Measurements from ENCODE around the gene SSH3.

The SSH3 gene

DNA sequence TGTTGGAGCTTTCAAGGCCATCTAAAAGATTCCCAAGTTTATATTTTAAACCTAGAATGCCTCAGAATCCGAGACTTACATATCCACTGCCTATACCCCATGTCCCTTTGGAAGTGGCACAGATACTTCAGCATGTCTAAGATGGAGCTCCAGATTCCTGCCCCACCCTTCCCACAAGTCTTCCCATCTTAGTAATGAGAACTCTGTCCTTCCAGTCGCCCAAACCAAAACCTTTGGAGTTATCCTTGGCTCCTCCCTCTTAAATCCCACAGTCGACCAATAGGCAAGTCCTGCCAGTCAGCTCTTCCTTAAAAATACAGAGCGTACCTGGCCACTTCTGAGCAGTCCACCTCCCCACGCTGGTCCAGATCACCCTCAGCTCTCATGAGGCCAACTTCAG is 45.7 kb downstream of the SSH3 start:
- no peak for DNase-seq

DNA sequence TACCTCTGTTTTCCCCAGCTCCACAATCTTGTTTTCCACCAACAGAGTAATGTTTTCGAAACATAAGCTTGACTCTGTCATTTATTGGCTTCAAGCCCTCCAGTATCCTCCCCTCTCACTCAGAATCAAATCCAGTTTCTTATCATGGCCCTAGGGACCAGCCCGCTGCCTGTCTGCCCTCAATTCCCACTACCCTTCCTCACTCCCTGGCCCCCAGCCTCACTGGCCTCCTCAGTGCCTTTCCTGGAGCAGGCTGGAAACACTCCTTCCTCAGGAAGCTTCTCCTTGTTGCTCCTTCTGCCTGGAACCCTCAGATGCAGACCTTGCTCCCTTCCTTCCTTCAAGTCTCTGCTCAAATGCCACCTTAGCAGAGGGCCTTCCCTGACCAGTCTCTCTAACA is 46.1 kb downstream of the SSH3 start:
- DNase-seq, result no peak

DNA sequence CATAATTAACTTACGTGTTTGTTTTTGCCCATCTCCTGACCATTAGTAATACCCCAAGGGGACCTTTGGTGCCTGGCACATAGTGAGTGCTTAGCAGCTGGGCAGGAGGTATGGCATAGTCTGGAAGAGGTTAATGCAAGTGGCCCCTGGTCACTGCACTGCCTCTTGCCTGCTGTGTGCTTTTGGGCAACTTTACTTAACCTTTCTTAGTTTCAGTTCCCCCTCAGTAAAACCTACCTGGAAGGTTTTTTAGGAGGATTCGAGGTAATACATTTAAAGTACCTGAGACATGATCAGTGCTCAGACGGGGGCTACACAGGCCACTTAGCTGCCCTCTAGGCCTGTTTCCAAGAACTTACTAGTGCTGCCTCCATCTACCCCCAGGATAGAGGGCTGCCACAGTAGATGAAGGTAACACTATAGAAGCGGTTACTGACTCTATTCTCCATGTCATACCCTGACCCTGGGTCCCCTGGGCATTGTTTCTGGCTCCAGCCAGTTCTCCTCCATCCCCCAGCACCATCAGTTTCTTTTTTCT is 46.7 kb downstream of the SSH3 start:
- DNase-seq, result no peak

DNA sequence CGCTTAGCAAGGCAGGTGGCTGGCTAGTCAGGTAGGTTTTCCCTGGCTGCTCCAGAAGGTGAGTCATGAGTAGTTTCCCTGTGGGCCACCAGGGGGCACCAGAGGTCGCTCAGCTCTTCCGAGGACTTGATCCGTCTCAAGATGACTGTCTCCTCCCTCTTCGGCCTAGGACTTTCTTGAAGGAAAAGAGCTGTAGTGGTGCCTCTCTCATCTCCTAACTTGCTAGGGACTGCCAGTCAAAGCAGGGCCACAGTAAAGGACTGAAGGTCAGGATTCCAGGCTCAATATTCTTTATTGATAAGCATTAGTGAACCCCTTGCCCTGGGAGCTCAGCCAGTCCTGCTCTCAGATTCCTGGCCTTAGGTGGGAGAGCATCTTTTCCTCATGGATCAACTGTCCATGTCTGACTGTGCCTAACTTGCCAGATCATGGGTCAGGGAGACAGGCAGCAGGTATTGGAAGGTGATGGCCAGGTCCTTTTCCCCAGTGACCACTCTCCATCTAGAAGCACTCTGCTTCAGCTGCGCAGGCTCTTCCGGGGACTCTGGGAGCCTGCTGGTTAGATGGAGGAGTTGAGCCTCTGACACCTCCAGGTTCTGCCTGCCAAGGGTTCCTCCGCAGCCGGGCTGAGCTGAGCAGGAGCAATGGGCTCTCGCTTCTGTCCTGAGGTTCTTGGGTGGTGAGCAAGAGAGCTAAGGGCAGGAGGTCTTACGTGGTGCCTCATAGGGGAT is 48.1 kb downstream of the SSH3 start:
- peak; percentile 85 for DNase-seq

DNA sequence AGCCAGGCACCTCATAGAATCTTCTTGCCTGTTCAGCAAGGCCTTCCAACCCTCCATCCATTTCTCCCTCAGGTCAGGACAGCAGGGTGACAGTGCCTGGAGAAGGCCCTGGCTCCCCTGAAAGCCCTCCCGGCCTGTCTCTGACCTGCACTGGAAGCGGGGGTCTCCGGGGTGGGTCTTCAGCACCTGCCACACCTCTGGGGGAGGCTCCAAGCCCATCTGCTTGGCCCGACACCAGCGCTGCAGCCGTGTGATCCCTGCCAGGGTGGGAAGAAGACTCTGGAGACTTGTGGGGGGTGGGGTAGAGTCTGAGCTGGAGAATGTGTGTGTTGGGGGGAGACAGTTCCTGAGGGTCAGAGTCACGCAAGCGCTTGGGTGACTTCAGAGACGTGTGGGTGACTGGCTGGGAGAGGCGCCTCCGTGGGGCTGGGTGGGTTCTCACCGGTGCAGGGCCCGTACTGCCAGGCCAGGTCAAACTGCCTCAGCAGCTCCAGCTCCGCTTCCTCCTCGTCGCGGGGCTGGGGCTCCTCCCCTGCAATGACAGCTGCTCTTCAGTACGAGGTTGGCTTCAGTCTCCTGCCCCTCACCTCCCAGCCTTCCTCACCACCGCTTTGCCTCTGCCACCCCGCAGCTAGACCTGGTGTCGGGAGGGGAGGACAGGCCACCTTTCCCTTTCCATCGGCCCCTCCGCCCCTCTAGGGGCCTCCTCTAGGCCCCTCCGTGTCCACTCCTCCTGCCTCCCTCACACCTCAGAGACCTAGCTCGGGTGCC is 49.4 kb downstream of the SSH3 start:
- peak; percentile 77 for DNase-seq

GRCh38 chr11:67353317-67354074 is 50.2 kb downstream of the SSH3 start, which contains the start of gene POLD4:
TSS of gene POLD4 (minus strand) at chr11:67353546. CDS start at chr11:67353399, 147 bp downstream.
- DNase-seq, result peak; percentile 99

DNA sequence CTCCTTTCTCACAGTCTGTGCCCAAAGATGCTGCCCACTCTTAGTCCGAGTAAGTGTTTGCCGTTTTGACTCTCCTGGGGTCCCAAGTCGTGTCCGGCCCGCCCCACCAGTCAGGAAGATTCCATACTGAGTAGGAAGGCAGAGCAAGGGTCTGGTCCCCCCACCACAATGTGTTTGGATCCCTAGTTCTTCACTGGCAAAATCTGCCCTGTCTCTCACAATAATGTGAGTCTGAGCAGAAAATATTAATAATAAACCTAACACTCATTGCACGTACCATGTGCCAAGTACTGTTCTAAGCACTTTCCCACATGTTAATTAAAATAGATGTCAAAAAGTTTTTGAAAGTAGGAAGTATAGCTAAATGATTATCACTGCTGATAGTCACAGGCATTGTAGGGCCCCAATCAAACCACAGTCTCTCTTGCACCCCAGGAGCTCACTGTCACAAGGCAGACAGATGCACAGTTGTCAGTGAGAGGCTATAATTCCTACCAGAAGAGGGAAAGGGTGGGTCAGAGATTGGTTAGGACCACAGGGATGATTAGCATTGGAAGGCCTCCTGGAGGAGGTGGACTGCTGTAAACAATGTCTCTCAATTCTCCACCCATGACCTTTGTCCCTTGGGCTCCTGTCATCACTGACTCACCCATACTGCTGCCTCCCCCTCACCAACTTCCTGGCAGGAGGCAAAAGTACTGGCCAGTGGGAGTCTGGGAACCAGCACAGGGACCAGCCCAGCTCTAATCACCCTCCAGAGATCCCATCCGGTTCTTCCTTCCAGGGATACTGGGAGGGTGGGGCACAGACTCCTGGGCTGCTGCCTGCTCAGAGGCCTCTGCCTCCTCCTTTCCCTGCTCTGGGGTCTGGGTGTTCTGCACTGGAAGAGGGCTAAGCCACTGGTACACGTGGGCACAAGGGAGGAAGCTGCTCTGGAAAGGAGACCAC is 51.0 kb downstream of the SSH3 start:
- DNase-seq, result peak; percentile 37

DNA sequence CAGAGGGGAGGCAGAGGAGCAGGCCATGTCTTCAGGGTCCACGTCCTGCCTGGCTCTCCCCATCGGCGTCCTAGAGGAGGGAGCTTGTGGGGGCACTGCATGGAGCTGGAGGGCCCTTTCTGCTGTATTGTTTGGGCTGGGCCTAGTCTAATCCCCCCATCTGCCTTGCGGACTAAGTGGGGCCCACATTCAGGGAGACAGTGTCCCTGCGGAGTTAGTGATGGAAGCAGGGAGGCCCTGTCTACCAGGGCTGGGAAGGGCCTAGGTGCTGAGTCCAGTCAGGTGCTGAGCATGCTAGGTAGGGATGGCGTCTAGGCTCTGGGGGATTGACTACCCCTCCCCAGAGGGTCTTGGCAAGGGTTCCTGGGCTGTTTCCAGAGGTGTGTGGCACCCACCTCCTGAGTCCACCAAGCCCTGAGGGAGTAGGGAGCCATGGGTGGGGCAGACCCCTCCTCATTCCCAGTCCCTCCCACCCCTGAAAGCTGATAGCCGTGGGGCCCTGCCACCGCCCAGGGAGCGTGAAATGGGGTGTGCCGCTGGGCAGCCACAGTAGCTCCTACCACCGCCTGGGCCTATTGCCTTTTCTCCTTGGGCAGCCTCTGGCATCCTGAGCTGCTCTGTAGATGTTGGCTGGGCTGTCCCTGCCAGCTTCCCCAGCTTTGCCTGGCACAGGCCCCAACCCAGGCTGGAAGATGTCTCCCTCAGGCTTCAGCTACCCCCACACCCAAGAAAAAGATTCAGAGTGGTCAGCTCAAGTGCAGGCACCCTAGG is 51.9 kb downstream of the SSH3 start:
- no peak for DNase-seq

DNA sequence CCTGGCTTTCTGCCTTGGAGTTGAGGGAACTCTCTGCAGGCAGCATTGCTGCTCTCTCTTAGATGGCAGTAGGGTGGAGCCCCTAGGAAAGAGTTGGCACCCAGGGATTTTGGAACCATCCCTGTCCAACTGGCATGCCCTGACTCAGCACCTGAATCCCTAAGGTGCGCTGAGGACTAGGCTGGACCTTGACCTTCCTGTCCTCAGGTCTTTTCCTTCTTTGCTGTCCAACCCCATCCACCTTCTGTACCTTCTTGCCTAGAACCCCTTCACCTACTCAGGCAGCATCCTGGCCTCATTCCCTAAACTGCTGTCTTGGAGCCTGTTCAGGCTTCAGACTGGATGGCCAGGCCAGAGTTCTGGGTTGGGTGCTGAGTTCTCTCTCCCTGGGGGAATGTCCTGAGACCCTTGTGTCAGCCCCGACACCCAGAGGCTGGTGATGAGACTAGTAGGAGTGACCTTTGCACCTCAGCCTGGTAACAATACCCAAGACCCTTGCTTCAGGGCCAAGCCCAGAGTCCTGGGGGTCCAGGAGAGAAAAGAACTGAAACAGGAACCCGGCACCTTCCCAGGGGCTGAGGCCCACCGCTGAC is 52.6 kb downstream of the SSH3 start:
- DNase-seq, result no peak

DNA sequence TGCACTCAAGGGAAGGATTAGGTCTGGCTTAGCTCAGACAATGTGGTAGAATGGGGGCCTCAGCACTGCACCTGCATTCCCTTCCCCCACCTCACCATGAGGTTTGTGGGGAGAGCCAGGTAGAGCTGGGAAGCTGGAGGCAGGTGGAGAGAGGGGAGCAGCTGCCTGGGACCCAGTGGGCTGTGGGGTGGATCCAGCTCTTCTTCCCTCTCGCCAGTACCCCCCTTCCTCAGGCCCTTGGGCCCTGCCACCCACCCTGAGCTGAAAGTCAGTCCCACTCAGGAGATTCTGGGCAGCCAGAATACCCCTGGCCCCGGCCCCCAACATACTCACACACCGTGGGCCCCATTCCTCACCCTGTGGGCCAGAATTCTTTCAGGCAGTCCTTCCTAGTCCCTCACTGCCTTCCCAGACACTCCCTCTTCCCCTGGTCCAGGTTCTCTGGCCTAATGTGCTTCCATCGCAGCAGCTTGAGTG is 53.1 kb downstream of the SSH3 start:
- no peak for DNase-seq

- peak; percentile 74 for DNase-seq
Measured at GRCh38 chr11:67356864-67357561, 53.7 kb downstream of the SSH3 start.

DNA sequence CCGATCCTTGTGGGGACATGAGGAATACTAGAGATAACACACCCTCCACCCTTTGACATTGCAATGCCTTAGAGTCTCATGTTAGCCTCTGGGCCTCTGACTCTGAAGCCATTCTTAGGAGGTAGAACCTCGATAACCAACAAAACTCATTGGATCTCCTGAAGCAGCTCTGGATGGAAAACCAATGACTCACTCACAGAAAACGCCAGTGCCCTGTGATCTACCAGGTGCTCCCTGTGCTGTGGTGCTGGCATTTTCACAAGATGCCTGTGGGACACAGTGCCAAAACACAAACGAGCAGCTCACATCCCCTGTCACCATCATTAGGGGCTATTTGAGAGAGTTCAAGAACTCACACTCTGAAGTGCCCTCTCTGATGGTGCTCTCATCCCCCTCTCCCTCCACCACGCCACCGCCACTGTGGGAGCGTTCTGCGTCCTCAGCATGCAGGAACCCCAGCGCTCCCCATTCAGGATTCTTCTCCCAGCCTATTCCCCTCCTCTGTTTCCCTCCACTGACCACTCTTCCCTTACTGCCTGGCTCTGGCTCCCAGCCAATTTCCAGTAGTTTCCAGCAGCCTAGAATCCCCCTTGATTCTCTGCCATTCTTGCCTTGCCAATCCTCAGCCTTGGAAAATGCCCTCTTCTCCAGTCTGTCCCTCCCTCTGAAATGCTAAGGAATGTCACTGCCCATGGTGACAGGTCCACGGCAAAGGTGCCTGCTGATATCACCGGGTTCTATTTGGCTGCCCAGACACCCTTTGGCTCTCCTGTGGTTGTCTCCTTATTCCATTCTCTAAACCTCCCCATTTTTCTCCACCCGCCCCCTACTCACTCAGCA is 54.7 kb downstream of the SSH3 start:
- no peak for DNase-seq

Data from CD4-positive, alpha-beta T cell treated with Interleukin-17A for 4 hours (primary cell).